Sigmoid colon (tissue), 7 donors: ENCODE data around the gene PLPP4. TPM values are rescaled to one million over a fixed set of nuclear protein-coding genes. Genes with fewer than 3 reads are reported as not detected.

Experiments
- DNase-seq: peaks from one replicate; pipeline ENCODE4 v3.0.0-alpha.2; 2019
- H3K27ac ChIP-seq, 4 donors: fragments of 200-600 bp; sonication (generic); one replicate each; pipeline ENCODE4 v1.5.1; 2016 to 2019; ENCODE audit warnings: mild to moderate bottlenecking in 1 of 4
- H3K27me3 ChIP-seq, 3 donors: fragments of 200-600 bp; sonication (generic); one replicate each; pipeline ENCODE4 v1.5.1; 2019; ENCODE audit warnings: mild to moderate bottlenecking in 1 of 3
- H3K36me3 ChIP-seq, 4 donors: fragments of 200-600 bp; sonication (generic); one replicate each; pipeline ENCODE4 v1.5.1; 2016 to 2019
- H3K4me1 ChIP-seq, 4 donors: fragments of 200-600 bp; sonication (generic); one replicate each; pipeline ENCODE4 v1.5.1; 2017 to 2019
- H3K4me3 ChIP-seq, 4 donors: fragments of 200-600 bp; sonication (generic); one replicate each; pipeline ENCODE4 v1.5.1; 2017 to 2019; ENCODE audit warnings: mild to moderate bottlenecking in 2 of 4, moderate library complexity in 1 of 4
- H3K9me3 ChIP-seq, 4 donors: fragments of 200-600 bp in 3 of 4; sonication (generic) in 3 of 4; one replicate each; pipeline versions ENCODE4 v1.5.1 to v1.6.1; 2013 to 2019
- EP300 ChIP-seq, 4 donors: sonication (generic); formaldehyde crosslinking; IDR thresholded peaks; one replicate each; pipeline ENCODE4 v1.6.1; 2017; ENCODE audit warnings: antibody characterized with exemption in 4 of 4
- POLR2A ChIP-seq, 2 donors: fragments of 450-650 bp; IDR thresholded peaks; one replicate each; pipeline ENCODE4 v1.6.1; 2016; ENCODE audit warnings: antibody characterized with exemption in 2 of 2, mild to moderate bottlenecking in 2 of 2, moderate library complexity in 2 of 2
- POLR2AphosphoS5 ChIP-seq, 4 donors: sonication (generic); formaldehyde crosslinking; IDR thresholded peaks; one replicate each; pipeline ENCODE4 v1.6.1; 2017; ENCODE audit warnings: antibody characterized with exemption in 4 of 4
- WGBS, 2 donors: extraction: QIAGEN DNeasy Blood & Tissue Kit; methylation state at CpG; one replicate each; pipeline ENCODE4 v1.1.7; 2013; 5-methylcytosine and 5-hydroxymethylcytosine counted together
- intact Hi-C: fragments of 100-400 bp; cut with DNase I; formaldehyde crosslinking; loops from one replicate; pipeline ENCODE4 v1.15.1; 2023
- polyA plus RNA-seq, 3 donors: library from polyadenylated mRNA; stranded (reverse); fragments of 200-250 nt; gene quantifications; one replicate each; pipeline ENCODE4 v1.2.3, GENCODE V29; 2013
- total RNA-seq, 4 donors: library from RNA; depleted of rRNA; stranded (reverse); fragments of >200 nt; gene quantifications; one replicate each; pipeline ENCODE4 v1.1.0, GENCODE V29; 2016
- TF ChIP-seq, protein P1 (sequence below), 4 experiments: fragments of 450-650 bp in 3 of 4; fragments of 200-600 bp in 1 of 4; IDR thresholded peaks; one replicate each; pipeline ENCODE4 v1.5.1; 2016 to 2019; ENCODE audit warnings: antibody characterized with exemption in 4 of 4, mild to moderate bottlenecking in 3 of 4, moderate library complexity in 2 of 4
- donor health status: healthy with polysubstance abuse.
- donor health status: Bipolar disorder and iron deficiency.
- donor health status: healthy.

PLPP4 gene
- total and polyA plus RNA-seq, 7 donors = 0.96 to 3.2 (median 2.6) TPM; not detected in 2

DNA sequence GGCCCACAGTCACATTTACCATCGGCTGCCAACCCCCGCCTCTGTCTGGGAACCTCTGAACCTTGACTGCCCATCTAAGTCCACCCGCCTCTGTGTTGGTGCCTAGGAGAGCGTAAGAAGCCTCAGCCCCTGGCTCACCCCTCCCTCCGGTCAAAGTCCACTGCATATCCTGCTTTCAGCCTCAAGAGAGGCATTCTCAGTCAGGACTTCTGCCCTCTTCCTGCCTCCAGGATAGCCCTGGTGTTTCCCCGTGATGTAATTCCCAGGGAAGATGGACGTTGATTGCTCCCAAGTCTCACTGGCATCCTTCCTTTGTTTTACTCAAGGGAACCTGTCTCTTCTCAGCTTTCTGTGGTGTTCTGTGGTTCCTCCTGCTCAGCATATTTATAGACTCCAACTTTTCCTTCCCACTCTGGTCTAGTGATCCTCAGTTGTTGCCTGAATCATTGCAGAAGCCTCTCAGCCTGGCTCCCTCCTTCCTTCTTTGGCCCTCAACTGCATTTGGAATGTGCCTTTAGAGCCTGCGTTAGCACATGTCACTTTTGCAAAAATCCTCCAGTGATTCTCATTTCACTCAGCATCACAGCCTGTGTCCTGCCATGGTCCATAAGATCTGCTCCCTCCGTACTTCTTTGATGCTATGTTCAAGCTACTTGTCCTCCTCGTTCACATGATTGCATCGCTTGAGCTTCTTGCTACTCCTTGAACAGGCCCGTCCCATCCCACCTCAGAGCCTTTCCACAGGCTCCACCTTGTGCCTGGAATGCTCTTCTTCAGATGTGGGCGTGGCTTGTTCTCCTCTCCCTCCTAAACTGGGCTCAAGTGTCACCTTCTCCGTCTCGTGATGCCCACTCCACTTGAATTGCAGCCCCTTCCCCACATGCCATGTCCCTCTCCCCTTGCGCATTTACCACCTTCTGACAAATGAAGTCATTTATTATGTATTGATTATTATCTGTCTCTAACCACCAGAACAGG lies 124.2 kb downstream of the PLPP4 start:
- 49 to 72% methylated on average over 16 of the region's 16 CpGs for WGBS, 2 donors
- intact Hi-C loops = no loop called here
- Histone ChIP-seq H3K4me1 (no peaks in the 10 kb centered on the region), H3K27me3 (no peaks in the 10 kb centered on the region), H3K4me3 (no peak overlapping the region), H3K36me3 (no peaks in the 10 kb centered on the region), H3K27ac (no peak overlapping the region), H3K9me3 (no peaks in the 10 kb centered on the region)
- TF ChIP-seq, protein P1, sequence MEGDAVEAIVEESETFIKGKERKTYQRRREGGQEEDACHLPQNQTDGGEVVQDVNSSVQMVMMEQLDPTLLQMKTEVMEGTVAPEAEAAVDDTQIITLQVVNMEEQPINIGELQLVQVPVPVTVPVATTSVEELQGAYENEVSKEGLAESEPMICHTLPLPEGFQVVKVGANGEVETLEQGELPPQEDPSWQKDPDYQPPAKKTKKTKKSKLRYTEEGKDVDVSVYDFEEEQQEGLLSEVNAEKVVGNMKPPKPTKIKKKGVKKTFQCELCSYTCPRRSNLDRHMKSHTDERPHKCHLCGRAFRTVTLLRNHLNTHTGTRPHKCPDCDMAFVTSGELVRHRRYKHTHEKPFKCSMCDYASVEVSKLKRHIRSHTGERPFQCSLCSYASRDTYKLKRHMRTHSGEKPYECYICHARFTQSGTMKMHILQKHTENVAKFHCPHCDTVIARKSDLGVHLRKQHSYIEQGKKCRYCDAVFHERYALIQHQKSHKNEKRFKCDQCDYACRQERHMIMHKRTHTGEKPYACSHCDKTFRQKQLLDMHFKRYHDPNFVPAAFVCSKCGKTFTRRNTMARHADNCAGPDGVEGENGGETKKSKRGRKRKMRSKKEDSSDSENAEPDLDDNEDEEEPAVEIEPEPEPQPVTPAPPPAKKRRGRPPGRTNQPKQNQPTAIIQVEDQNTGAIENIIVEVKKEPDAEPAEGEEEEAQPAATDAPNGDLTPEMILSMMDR (IDR thresholded peaks at IDR 0.05) = no peak
- no peak for TF ChIP-seq POLR2A (IDR thresholded peaks at IDR 0.05)
- no peak for TF ChIP-seq EP300 (IDR thresholded peaks at IDR 0.05)
- TF ChIP-seq POLR2AphosphoS5 (IDR thresholded peaks at IDR 0.05) = no peak
- no peak for DNase-seq

DNA sequence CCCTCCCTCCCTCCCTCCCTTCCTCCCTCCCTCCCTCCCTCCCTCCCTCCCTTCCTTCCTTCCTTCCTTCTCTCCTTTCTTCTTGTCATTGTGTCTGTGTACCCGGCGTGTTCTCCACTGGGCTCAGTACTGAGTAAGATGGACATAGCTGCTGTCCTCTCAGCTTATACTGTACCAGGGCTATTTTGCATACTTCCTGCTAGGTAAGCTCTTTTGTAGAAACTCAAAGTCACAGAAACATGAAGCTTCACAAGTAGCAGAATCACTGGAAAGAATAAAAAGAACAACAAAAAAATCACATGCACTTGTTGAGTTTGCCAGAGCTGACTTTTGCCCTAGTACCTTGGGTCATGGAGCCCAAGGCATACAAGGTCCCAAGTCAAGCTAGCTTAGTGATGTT lies 125.7 kb downstream of the PLPP4 start:
- intact Hi-C loops = no loop called here
- Histone ChIP-seq H3K36me3 (no peaks in the 10 kb centered on the region), H3K4me1 (no peaks in the 10 kb centered on the region), H3K9me3 (no peaks in the 10 kb centered on the region), H3K4me3 (no peak overlapping the region), H3K27ac (no peak overlapping the region), H3K27me3 (no peaks in the 10 kb centered on the region)
- 63 to 69% methylated on average over 2 of the region's 2 CpGs for WGBS, 2 donors
- TF ChIP-seq, protein P1 (IDR thresholded peaks at IDR 0.05) = no peak
- TF ChIP-seq POLR2AphosphoS5 (IDR thresholded peaks at IDR 0.05) = no peak
- TF ChIP-seq POLR2A (IDR thresholded peaks at IDR 0.05) = no peak
- TF ChIP-seq EP300 (IDR thresholded peaks at IDR 0.05) = no peak
- DNase-seq = no peak

DNA sequence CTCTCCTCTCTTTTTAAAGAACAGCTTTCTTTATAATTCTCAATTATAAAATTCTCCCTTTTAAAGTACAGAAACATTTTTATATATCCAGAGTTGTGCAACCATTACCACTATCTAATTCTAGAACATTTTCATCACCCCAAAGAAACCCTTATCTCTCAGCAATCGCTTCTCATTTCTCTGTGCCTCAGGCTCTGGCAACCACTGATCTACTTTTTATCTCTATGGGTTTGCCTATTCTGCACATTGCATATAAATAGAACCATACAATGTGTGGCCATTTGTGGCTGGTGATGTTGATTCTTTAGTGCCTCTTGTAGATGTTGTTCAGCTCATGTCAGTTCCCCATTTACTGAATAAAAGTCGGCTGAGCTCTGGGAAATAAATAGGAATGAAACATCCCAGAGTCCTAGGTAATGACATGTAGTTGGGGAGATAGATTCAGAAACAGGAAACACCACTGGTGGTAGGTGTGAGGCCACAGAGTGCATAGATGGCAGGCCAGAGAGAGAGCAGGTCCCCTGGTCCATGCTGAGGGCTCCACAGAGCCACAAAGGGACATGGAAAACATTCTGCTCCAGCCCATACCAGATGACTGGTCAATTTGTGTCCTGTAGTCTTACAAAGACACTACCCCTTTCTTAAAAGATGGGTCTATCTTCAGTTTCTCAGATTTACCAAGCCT lies 126.5 kb downstream of the PLPP4 start:
- Histone ChIP-seq H3K4me3 (no peak overlapping the region), H3K27me3 (no peaks in the 10 kb centered on the region), H3K27ac (no peak overlapping the region), H3K36me3 (no peaks in the 10 kb centered on the region), H3K9me3 (no peaks in the 10 kb centered on the region), H3K4me1 (no peaks in the 10 kb centered on the region)
- intact Hi-C loops = no loop called here
- no peak for TF ChIP-seq POLR2A (IDR thresholded peaks at IDR 0.05)
- no peak for TF ChIP-seq EP300 (IDR thresholded peaks at IDR 0.05)
- TF ChIP-seq, protein P1 (IDR thresholded peaks at IDR 0.05) = no peak
- no peak for TF ChIP-seq POLR2AphosphoS5 (IDR thresholded peaks at IDR 0.05)
- WGBS, 2 donors = 82 to 85% methylated on average over 2 of the region's 2 CpGs
- DNase-seq = no peak

DNA sequence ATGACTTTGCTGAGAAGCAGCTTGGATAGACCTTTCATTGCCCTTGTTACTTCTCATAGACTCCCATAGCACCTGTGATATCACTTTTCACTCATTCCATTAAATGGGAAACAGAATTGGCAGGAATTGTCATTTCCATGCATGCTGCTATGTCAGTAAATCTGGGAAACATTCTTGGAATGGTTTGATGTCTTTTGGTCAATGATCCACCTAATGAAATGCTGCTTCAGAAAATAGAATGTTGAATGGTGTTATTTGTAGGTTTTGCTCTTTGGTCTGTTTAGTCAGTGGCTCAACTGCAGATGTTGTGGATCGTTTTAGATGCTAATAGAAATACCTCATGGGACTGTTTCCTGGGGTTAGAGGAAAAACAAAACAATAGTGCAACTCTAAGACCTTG lies 127.8 kb downstream of the PLPP4 start:
- DNase-seq = no peak
- 30 to 58% methylated on average over 1 of the region's 1 CpG for WGBS, 2 donors
- Histone ChIP-seq H3K9me3 (no peaks in the 10 kb centered on the region), H3K36me3 (no peaks in the 10 kb centered on the region), H3K4me3 (no peak overlapping the region), H3K27me3 (no peaks in the 10 kb centered on the region), H3K4me1 (no peaks in the 10 kb centered on the region), H3K27ac (no peak overlapping the region)
- TF ChIP-seq POLR2A (IDR thresholded peaks at IDR 0.05) (no peak), POLR2AphosphoS5 (IDR thresholded peaks at IDR 0.05) (no peak), EP300 (IDR thresholded peaks at IDR 0.05) (no peak)
- TF ChIP-seq, protein P1 (IDR thresholded peaks at IDR 0.05) = no peak
- intact Hi-C loops = no loop called here
